GM12801 (cell line): Measurements from ENCODE around the gene ATP6V0D1.

Source experiments
- TF ChIP-seq, protein P1 (sequence below): IDR thresholded peaks from one replicate; pipeline ENCODE4 v1.5.1; 2011; ENCODE audit warnings: control low read depth; ENCODE audit not compliant: insufficient read length; ENCODE audit errors: extremely low read depth

ATP6V0D1 gene

DNA sequence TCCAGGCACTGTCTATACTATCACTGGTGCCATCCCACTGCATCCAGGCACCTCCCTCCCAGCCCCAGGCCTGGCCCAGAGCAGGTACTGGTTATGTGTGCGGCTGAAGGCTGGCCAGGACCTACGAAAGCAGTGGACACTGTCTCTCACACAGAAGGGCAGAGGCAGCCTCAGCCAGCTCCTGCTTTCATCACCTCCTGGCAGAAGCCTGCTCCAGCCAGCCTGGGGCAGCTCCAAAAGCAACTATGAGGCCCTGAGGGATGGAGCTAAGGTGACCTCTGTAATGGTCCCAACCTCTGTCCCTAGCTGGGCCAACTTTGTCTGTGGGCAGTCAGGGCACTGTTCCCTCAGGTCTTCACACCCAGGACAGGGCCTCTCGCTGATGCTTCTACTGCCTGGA is 31.2 kb downstream of the ATP6V0D1 start:
- TF ChIP-seq, protein P1, sequence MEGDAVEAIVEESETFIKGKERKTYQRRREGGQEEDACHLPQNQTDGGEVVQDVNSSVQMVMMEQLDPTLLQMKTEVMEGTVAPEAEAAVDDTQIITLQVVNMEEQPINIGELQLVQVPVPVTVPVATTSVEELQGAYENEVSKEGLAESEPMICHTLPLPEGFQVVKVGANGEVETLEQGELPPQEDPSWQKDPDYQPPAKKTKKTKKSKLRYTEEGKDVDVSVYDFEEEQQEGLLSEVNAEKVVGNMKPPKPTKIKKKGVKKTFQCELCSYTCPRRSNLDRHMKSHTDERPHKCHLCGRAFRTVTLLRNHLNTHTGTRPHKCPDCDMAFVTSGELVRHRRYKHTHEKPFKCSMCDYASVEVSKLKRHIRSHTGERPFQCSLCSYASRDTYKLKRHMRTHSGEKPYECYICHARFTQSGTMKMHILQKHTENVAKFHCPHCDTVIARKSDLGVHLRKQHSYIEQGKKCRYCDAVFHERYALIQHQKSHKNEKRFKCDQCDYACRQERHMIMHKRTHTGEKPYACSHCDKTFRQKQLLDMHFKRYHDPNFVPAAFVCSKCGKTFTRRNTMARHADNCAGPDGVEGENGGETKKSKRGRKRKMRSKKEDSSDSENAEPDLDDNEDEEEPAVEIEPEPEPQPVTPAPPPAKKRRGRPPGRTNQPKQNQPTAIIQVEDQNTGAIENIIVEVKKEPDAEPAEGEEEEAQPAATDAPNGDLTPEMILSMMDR, result no peak

DNA sequence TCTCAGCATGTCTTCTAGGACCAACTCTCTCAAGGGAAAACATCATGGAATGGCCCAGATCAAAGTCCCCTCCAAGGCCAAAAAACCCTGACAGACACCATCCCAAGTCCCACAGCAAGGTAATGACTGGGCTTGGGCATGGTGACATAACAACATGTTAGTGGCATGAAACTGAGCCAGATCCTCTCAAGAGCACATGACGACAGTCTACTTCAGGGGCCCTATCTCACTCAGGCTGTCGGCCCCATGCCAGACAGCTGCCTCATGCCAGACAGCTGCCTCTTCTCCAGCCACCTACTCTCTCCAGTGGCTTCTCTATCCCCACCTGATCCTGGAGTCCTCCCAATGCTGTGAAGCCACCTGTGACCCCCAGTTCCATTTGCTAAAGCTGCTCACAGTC is 31.6 kb downstream of the ATP6V0D1 start:
- TF ChIP-seq, protein P1, result no peak

DNA sequence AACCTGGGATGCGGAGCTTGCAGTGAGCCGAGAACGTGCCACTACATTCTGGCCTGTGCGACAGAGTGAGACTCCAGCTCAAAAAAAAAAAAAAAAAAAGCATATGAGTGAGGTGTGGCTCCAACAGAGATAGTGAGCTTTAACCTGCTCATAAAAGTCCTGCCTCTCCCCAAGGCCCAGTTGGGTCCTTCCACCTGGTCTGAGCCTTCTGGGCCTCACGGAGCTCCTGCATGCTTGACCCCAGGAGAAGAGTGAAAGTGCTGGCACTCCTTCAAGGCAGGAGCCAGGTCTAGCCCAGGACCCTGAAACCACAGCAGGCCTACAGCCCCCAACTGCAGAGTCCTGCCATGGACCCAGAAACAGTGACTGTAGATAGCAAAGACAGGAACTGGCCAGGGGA is 32.4 kb downstream of the ATP6V0D1 start:
- TF ChIP-seq, protein P1, result no peak

DNA sequence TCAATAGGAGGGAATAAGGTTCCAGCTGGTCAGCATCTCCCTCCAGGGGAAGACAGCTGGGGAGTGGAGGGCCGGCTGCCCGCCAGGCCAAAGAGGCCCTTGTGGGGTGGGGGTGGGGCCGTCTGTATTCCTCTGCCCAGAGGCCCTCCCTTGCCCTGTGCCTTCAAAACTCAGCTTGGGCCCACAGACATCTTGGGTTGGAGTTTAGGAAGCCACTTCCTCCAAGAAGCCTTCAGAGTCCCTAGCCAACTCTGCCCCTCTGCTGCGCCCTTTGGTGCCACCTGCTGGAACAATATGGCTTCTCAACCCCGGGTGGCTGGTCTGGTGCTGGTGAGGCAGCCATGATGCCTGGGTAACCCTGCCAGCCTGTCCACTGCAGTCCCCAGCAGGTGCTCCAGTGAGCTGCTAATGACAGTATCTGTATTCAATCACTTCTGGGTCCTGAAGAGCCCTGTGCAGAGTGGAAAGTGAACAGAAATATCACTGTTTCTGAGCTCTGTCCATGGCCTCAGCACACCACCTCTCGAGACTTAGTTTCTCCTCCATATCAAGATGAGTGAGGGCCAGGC is 33.4 kb downstream of the ATP6V0D1 start:
- TF ChIP-seq, protein P1, result no peak

DNA sequence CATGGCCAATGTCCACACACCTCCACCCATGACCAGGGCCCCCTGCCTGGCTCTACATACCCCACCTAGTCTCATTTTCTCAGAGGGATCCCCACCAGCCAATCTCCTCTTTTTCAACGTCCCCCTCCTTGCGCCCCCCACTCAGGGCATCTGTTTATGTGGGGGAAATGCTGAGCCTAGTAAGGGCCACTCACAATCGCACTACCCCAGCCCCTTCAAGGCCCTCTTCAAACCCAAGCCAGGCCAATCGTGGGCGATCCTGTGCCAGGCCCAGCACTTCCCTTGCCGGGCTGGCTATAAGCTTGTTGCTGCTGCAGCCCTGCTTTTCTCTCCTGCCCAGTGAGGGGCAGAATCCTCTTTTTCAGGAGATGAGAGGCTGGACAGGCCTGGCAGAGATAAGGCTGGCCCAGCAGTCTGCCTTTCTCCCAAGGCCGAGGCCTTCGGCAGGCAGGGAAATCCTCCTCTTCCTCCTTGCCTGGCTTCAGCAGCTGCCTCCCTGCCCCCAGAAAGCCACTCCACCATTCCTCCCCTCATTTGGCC is 33.9 kb downstream of the ATP6V0D1 start:
- TF ChIP-seq, protein P1, result no peak

DNA sequence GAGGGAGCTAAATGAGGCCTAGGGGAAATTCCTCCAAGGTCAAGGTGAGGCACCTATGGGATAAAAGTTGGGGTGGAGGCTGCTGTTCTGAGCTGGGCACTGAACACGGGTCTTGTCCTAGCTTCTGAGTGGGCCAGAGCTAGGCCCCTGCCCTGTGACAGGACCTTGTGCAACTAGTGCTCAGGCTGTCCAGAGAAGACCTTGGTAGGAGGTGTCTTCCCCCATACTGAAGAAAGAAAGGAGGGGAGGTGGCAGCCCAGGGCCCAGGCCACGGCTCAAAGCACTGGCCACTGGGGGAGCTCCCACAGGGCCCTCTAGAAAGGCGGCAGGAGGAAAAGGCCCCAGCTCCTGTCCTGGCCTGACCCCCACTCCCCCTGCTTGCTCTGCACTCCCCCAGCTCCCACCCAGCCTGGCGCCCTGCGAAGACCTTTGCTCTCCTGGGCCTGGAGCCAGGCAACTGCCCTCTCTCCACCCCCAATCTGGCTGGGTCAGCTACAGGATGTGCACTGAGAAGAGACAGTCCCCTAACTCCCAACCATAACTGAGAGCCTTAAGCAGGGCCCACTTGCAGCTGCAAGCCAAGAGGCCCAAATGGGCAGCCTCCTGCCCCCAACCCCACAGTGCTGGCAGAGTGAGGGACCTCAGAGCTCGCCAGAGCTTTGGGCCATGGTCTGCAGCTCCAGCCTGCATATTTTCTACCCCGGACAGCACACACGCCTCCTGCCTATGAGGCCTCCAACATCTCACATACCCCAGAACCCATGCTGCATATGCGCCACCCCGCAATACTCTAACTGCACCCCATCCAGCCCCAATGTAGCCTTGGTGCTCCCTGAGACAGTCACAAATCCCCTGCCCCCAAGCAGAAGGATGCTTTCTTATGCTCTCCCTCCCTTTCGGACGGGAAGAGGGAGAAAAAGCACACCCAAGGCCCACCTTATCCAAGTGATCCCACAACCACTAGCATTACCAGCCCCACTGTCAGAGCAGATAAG is 34.7 kb downstream of the ATP6V0D1 start:
- TF ChIP-seq, protein P1, result no peak

DNA sequence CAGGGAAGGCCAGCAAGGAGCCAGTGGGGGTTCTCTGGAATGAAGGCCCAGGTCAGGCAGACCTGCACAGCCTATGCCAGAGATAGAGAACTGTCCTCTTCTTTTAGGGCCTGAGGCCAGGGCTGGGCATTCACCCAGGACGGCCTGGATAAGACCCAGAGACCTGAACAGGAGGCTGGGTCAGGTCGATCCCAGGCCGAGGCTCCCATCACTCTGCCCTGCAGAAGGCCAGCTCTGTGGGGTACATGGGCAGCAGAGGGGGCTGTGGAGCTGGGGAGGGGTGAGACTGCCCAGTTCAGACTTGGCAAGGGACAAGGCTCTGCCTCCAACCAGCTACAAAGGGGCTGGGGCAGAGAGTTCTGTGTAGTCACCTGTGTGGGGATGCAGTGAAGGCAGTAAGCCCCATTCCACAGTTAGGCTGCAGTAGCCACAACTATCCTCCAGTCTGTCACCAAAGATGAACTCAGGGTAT is 35.5 kb downstream of the ATP6V0D1 start:
- TF ChIP-seq, protein P1, result no peak
